MM.1S (cell line): ENCODE results near the gene BOC.

Source experiments
- DNase-seq: peaks from one replicate; pipeline ENCODE4 v3.0.0-alpha.2; 2015
- H2AFZ ChIP-seq: fragments of 300-600 bp; sonication (generic); 2 replicates; pipeline ENCODE4 v1.6.0; 2016; ENCODE audit warnings: antibody characterized with exemption, low read length
- H3F3A ChIP-seq: fragments of 300-600 bp; sonication (generic); 2 replicates; pipeline ENCODE4 v1.6.1; 2016; ENCODE audit warnings: mild to moderate bottlenecking, antibody characterized with exemption, low read length, moderate library complexity, mixed read lengths; ENCODE audit not compliant: insufficient read depth
- H3K27ac ChIP-seq: fragments of 300-600 bp; sonication (generic); 2 replicates; pipeline ENCODE4 v1.5.1; 2016; ENCODE audit warnings: mild to moderate bottlenecking, low read length
- H3K27me3 ChIP-seq: fragments of 300-600 bp; sonication (generic); replicated peaks from 2 replicates; pipeline ENCODE4 v1.6.0; 2016; ENCODE audit warnings: low read length; ENCODE audit not compliant: insufficient read depth
- H3K36me3 ChIP-seq: fragments of 300-600 bp; sonication (generic); replicated peaks from 2 replicates; pipeline ENCODE4 v1.6.1; 2016; ENCODE audit warnings: mild to moderate bottlenecking, low read length, mixed read lengths; ENCODE audit not compliant: insufficient read depth
- H3K4me1 ChIP-seq: fragments of 300-600 bp; sonication (generic); 2 replicates; pipeline ENCODE4 v1.6.1; 2016; ENCODE audit warnings: low read length, mixed read lengths
- H3K4me2 ChIP-seq: fragments of 300-600 bp; sonication (generic); 2 replicates; pipeline ENCODE4 v1.6.0; 2016; ENCODE audit warnings: low read depth, low read length
- H3K4me3 ChIP-seq: fragments of 300-600 bp; sonication (generic); 2 replicates; pipeline ENCODE4 v1.5.1; 2016; ENCODE audit warnings: low read length, mixed read lengths
- H3K79me2 ChIP-seq: fragments of 300-600 bp; sonication (generic); 2 replicates; pipeline ENCODE4 v1.6.1; 2016; ENCODE audit warnings: mixed run types, low read length, mixed read lengths
- H3K9ac ChIP-seq: fragments of 300-600 bp; sonication (generic); 2 replicates; pipeline ENCODE4 v1.6.1; 2016; ENCODE audit warnings: low read length, mixed read lengths
- H3K9me2 ChIP-seq: fragments of 300-600 bp; sonication (generic); replicated peaks from 2 replicates; pipeline ENCODE4 v1.6.1; 2016; ENCODE audit warnings: mild to moderate bottlenecking, low read length, mixed read lengths; ENCODE audit not compliant: insufficient read depth
- H3K9me3 ChIP-seq: fragments of 300-600 bp; sonication (generic); replicated peaks from 2 replicates; pipeline ENCODE4 v1.6.1; 2016; ENCODE audit warnings: mild to moderate bottlenecking, low read length, mixed read lengths; ENCODE audit not compliant: insufficient read depth
- H4K20me1 ChIP-seq: fragments of 300-600 bp; sonication (generic); 2 replicates; pipeline ENCODE4 v1.6.1; 2016; ENCODE audit warnings: mild to moderate bottlenecking, low read length, moderate library complexity, mixed read lengths; ENCODE audit not compliant: insufficient read depth
- EZH2 ChIP-seq: fragments of 300-600 bp; sonication (generic); optimal IDR thresholded peaks from 2 replicates; pipeline ENCODE3; 2017; ENCODE audit warnings: low read depth, mild to moderate bottlenecking, antibody characterized with exemption, low read length, mixed read lengths
- EZH2phosphoT487 ChIP-seq: fragments of 300-600 bp; sonication (generic); IDR thresholded peaks from 2 replicates; pipeline ENCODE4 v1.6.1; 2018; ENCODE audit warnings: antibody characterized with exemption, low read length
- TF ChIP-seq, protein P1 (sequence below): fragments of 300-600 bp; sonication (generic); IDR thresholded peaks from 2 replicates; pipeline ENCODE4 v1.5.1; 2016; ENCODE audit warnings: antibody characterized with exemption, low read length, mixed read lengths

The BOC gene

GRCh38 chr3:113270786-113271185 is 59.4 kb downstream of the BOC start:
- Histone ChIP-seq H3K36me3 (no peaks in the 10 kb centered on the region), H3K9ac (no peak overlapping the region), H3K4me2 (no peak overlapping the region), H4K20me1 (no peaks in the 10 kb centered on the region), H3K4me1 (peaks cover 4% of the 10 kb centered on the region), H2AFZ (no peak overlapping the region), H3K9me3 (no peaks in the 10 kb centered on the region), H3K9me2 (no peaks in the 10 kb centered on the region), H3K27ac (no peak overlapping the region), H3K4me3 (no peak overlapping the region), H3F3A (peaks cover 2% of the 10 kb centered on the region; the same call in 1 of the 2 replicates), H3K79me2 (no peaks in the 10 kb centered on the region), H3K27me3 (no peaks in the 10 kb centered on the region)
- no peak for DNase-seq
- TF ChIP-seq EZH2phosphoT487 (no peak), EZH2 (no peak)
- TF ChIP-seq, protein P1, sequence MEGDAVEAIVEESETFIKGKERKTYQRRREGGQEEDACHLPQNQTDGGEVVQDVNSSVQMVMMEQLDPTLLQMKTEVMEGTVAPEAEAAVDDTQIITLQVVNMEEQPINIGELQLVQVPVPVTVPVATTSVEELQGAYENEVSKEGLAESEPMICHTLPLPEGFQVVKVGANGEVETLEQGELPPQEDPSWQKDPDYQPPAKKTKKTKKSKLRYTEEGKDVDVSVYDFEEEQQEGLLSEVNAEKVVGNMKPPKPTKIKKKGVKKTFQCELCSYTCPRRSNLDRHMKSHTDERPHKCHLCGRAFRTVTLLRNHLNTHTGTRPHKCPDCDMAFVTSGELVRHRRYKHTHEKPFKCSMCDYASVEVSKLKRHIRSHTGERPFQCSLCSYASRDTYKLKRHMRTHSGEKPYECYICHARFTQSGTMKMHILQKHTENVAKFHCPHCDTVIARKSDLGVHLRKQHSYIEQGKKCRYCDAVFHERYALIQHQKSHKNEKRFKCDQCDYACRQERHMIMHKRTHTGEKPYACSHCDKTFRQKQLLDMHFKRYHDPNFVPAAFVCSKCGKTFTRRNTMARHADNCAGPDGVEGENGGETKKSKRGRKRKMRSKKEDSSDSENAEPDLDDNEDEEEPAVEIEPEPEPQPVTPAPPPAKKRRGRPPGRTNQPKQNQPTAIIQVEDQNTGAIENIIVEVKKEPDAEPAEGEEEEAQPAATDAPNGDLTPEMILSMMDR = no peak

DNA sequence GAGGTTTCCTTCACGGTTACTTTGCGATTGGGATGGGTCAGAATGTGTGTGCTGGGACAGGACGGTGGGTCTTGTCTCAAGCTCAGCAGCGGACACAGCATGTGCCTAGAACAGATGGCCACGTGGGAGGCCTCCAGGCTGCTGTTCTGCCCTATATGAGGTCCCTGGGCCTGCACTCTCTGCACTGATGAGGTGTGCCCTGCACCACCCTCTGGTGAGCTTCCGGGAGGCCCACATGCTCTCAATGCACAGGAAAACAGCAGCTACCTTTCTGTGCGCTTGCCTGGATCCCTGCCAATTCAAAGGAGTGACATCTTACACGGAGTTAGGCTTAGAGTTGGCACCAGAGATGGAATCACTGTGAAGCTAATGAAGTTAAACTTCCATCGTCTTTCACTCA is 59.8 kb downstream of the BOC start:
- no peak overlapping the region for H2AFZ ChIP-seq
- no peaks in the 10 kb centered on the region for H3K79me2 ChIP-seq
- H3K27me3 ChIP-seq = no peaks in the 10 kb centered on the region
- H3K4me2 ChIP-seq = no peak overlapping the region
- TF ChIP-seq EZH2 (no peak), EZH2phosphoT487 (no peak)
- TF ChIP-seq, protein P1 = no peak
- H3K27ac ChIP-seq = no peak overlapping the region
- peaks cover 6% of the 10 kb centered on the region; the same call in 1 of the 2 replicates for H3F3A ChIP-seq
- no peaks in the 10 kb centered on the region for H3K9me3 ChIP-seq
- no peak overlapping the region for H3K4me3 ChIP-seq
- DNase-seq = no peak
- no peaks in the 10 kb centered on the region for H3K9me2 ChIP-seq
- H3K9ac ChIP-seq = no peak overlapping the region
- no peaks in the 10 kb centered on the region for H3K36me3 ChIP-seq
- H3K4me1 ChIP-seq = peaks cover 6% of the 10 kb centered on the region
- H4K20me1 ChIP-seq = no peaks in the 10 kb centered on the region

DNA sequence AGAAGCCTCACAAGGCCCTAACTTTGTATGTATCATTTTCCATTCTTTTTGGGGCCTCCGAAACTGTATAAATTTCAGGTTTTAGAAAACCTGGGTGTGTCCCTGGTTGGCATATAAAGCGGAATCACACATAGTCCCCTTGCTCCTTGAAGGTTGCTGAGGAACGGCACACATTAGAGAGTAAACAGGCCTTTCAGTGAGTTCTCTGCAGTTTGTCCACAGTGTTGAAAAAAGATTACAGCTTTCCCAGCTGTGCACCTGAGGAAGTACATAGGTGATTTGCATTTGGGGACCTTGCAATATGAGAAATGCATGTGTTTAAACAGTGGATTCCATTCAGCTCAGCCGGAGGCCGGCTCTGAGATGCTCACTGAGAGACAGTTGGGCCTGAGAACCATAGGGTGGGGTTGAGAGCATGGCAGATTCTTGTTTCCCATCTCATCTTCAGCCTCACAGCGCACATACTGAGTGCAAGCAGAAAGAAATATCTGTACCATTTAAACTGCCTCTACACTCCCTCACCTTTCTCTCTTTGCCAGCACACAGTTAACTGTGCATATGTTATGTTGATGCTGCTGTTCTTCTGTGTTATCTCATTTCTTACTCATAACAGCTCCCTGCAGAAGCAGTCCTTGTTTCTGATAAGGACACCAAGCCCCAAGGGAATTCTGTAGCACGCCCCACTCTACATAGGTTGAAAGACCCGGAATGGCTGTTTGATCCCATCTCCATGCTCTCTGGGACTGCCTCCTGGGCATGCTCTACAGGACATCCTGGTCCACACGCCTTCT is 60.4 kb downstream of the BOC start:
- H3K4me2 ChIP-seq = no peak overlapping the region
- peaks cover 10% of the 10 kb centered on the region for H3K4me1 ChIP-seq
- H3K27me3 ChIP-seq = no peaks in the 10 kb centered on the region
- H3K4me3 ChIP-seq = no peak overlapping the region
- no peak overlapping the region for H2AFZ ChIP-seq
- H4K20me1 ChIP-seq = no peaks in the 10 kb centered on the region
- peaks cover 12% of the 10 kb centered on the region; the same call in 1 of the 2 replicates for H3F3A ChIP-seq
- H3K36me3 ChIP-seq = no peaks in the 10 kb centered on the region
- TF ChIP-seq EZH2phosphoT487 (no peak), EZH2 (no peak)
- TF ChIP-seq, protein P1 = no peak
- no peak overlapping the region for H3K27ac ChIP-seq
- no peak overlapping the region for H3K9ac ChIP-seq
- H3K79me2 ChIP-seq = no peaks in the 10 kb centered on the region
- no peak for DNase-seq
- no peaks in the 10 kb centered on the region for H3K9me3 ChIP-seq
- H3K9me2 ChIP-seq = no peaks in the 10 kb centered on the region
